Prostate gland (tissue), 2 donors: ENCODE data around the gene BDH1.

Source experiments
- CTCF ChIP-seq, 4 experiments: fragments of 200-600 bp in 2 of 4; fragments of 450-650 bp in 2 of 4; sonication (generic) in 2 of 4; IDR thresholded peaks; 1 replicate in 3 of 4; 2 replicates in 1 of 4; pipeline ENCODE4 v1.5.1; 2016 to 2019; ENCODE audit warnings: antibody characterized with exemption in 4 of 4, mild to moderate bottlenecking in 2 of 4, moderate library complexity in 2 of 4
- POLR2AphosphoS5 ChIP-seq: sonication (generic); formaldehyde crosslinking; IDR thresholded peaks from one replicate; pipeline ENCODE4 v1.6.1; 2017; ENCODE audit warnings: antibody characterized with exemption

- no peak for TF ChIP-seq POLR2AphosphoS5
- no peak for TF ChIP-seq CTCF (IDR thresholded peaks at IDR 0.05)
Measured at GRCh38 chr3:197591816-197592215, 36.0 kb upstream of the BDH1 start.
